Measurements from ENCODE around the gene SLC26A3. TPM values are rescaled to one million over a fixed set of nuclear protein-coding genes. Genes with fewer than 3 reads are reported as not detected.

Gene SLC26A3
- total and polyA plus RNA-seq, 10 of the 15 experiments (the other 5 are each of a cell fraction or from before 2014, with no cell fraction given), result 0.46 TPM; not detected in 9

DNA sequence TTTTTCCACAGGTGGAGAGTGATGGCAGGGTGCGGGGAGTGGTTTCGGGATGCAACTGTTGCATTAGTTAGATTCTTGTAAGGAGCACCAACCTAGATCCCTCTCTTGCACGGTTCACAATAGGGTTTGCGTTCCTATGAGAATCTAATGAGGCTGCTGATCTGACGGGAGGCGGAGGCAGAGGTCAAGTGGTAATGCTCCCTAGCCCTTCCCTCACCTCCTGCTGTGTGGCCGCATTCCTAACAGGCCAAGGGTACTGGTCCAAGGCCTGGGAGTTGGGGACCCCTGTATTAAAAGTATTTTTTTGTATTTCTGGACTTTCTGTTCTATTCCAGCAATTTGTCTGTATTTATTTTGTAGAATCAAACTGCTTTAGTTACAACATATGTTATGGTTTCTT lies 51.9 kb downstream of the SLC26A3 start:
- peak; percentile 13 for FAIRE-seq
- CTCF ChIA-PET, result no interaction called here

More for the DNA sequence above, 51.9 kb downstream of the SLC26A3 start:
- Histone ChIP-seq H3K27ac (ENCODE audit: control insufficient read depth, insufficient read depth) (no peak overlapping the region), H3K9ac (ENCODE audit: control insufficient read depth, insufficient read depth, low read length) (no peak overlapping the region), H3K27me3 (replicated peaks in 1 of 2; ENCODE audit: control insufficient read depth in 2 of 2, insufficient read depth in 2 of 2, low read length in 1 of 2) (no peaks in the 10 kb centered on the region), H3K36me3 (ENCODE audit: control insufficient read depth in 2 of 2, insufficient read depth in 2 of 2, low read length in 1 of 2) (peaks cover 2 to 30% of the 10 kb centered on the region in 2 experiments), H3K4me2 (ENCODE audit: control insufficient read depth, insufficient read depth) (no peak overlapping the region), H4K20me1 (ENCODE audit: control insufficient read depth, insufficient read depth) (no peaks in the 10 kb centered on the region; the same call in 1 of the 2 replicates), H3K4me1 (ENCODE audit: control insufficient read depth, insufficient read depth, low read length) (no peaks in the 10 kb centered on the region; the same call in 1 of the 2 replicates), H3K79me2 (ENCODE audit: control insufficient read depth, insufficient read depth, low read length) (peaks cover 33% of the 10 kb centered on the region), H2AFZ (ENCODE audit: control insufficient read depth, low read depth, low read length) (no peak overlapping the region), H3K9me3 (replicated peaks; ENCODE audit: control insufficient read depth, insufficient read depth, low read length) (no peaks in the 10 kb centered on the region), H3K4me3 (no peak overlapping the region)
- ChIA-PET POLR2A (no interaction called here), RAD21 (ENCODE audit: unreplicated experiment) (no interaction called here), SMC1A (ENCODE audit: uncharacterized antibody, unreplicated experiment) (no interaction called here)
- in situ Hi-C loops (cut with MboI), result no loop called here
- intact Hi-C loops (cut with micrococcal nuclease; ENCODE audit: unreplicated experiment), result no loop called here
- TF ChIP-seq RBBP5 (conservative IDR thresholded peaks at IDR 0.05) (no peak), TCF12 (IDR thresholded peaks at IDR 0.05; ENCODE audit: low read depth, low read length) (no peak), SP1 (IDR thresholded peaks at IDR 0.05; ENCODE audit: low read depth, low read length) (no peak), HDAC2 (IDR thresholded peaks at IDR 0.05) (no peak), NR2C1 (IDR thresholded peaks at IDR 0.05) (no peak), JUND (IDR thresholded peaks at IDR 0.05; ENCODE audit: low read depth, low read length) (no peak)
- TF ChIP-seq, protein P1, sequence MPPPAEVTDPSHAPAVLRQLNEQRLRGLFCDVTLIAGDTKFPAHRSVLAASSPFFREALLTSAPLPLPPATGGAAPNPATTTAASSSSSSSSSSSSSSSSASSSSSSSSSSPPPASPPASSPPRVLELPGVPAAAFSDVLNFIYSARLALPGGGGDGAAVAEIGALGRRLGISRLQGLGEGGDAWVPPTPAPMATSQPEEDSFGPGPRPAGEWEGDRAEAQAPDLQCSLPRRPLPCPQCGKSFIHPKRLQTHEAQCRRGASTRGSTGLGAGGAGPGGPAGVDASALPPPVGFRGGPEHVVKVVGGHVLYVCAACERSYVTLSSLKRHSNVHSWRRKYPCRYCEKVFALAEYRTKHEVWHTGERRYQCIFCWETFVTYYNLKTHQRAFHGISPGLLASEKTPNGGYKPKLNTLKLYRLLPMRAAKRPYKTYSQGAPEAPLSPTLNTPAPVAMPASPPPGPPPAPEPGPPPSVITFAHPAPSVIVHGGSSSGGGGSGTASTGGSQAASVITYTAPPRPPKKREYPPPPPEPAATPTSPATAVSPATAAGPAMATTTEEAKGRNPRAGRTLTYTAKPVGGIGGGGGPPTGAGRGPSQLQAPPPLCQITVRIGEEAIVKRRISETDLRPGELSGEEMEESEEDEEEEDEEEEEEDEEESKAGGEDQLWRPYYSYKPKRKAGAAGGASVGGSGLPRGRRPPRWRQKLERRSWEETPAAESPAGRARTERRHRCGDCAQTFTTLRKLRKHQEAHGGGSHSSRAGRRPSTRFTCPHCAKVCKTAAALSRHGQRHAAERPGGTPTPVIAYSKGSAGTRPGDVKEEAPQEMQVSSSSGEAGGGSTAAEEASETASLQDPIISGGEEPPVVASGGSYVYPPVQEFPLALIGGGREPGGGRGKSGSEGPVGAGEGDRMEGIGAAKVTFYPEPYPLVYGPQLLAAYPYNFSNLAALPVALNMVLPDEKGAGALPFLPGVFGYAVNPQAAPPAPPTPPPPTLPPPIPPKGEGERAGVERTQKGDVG (CRISPR knock-in tag; IDR thresholded peaks at IDR 0.05), result no peak
- TF ChIP-seq, protein P2, sequence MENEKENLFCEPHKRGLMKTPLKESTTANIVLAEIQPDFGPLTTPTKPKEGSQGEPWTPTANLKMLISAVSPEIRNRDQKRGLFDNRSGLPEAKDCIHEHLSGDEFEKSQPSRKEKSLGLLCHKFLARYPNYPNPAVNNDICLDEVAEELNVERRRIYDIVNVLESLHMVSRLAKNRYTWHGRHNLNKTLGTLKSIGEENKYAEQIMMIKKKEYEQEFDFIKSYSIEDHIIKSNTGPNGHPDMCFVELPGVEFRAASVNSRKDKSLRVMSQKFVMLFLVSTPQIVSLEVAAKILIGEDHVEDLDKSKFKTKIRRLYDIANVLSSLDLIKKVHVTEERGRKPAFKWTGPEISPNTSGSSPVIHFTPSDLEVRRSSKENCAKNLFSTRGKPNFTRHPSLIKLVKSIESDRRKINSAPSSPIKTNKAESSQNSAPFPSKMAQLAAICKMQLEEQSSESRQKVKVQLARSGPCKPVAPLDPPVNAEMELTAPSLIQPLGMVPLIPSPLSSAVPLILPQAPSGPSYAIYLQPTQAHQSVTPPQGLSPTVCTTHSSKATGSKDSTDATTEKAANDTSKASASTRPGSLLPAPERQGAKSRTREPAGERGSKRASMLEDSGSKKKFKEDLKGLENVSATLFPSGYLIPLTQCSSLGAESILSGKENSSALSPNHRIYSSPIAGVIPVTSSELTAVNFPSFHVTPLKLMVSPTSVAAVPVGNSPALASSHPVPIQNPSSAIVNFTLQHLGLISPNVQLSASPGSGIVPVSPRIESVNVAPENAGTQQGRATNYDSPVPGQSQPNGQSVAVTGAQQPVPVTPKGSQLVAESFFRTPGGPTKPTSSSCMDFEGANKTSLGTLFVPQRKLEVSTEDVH (IDR thresholded peaks at IDR 0.05; ENCODE audit: low read depth, partially characterized antibody), result no peak
- TF ChIP-seq, protein P3, sequence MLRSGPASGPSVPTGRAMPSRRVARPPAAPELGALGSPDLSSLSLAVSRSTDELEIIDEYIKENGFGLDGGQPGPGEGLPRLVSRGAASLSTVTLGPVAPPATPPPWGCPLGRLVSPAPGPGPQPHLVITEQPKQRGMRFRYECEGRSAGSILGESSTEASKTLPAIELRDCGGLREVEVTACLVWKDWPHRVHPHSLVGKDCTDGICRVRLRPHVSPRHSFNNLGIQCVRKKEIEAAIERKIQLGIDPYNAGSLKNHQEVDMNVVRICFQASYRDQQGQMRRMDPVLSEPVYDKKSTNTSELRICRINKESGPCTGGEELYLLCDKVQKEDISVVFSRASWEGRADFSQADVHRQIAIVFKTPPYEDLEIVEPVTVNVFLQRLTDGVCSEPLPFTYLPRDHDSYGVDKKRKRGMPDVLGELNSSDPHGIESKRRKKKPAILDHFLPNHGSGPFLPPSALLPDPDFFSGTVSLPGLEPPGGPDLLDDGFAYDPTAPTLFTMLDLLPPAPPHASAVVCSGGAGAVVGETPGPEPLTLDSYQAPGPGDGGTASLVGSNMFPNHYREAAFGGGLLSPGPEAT (IDR thresholded peaks at IDR 0.05; ENCODE audit: low read depth), result no peak
- 97% methylated on average over 7 of the region's 7 CpGs for WGBS (ENCODE audit: insufficient coverage, insufficient replicate concordance, low lambda C conversion rate, missing lambda C conversion rate)
- DNase-seq (ENCODE audit: low read depth, low spot score), result no peak
- no TSS peak for BruUV-seq (replicated peaks)
- ATAC-seq, result no peak

All from GM12878 (cell line).